NCI-H446 (cell line): Measurements from ENCODE around the gene PRPH2.

Experiments used
- DNase-seq, 2 experiments: peaks; one replicate each; lab custom pipeline; 2025; lab: John Stamatoyannopoulos, UW

The PRPH2 gene

GRCh38 chr6:42722497-42722896 is at the start of gene PRPH2:
Gene PRPH2, minus strand, starts transcription at chr6:42722597. Its CDS starts 263 bp downstream, at chr6:42722334.
- no peak for DNase-seq

- no peak for DNase-seq
Observed at GRCh38 chr6:42771741-42772100, 49.3 kb upstream of the PRPH2 start.

GRCh38 chr6:42769836-42770235 is 47.4 kb upstream of the PRPH2 start:
- DNase-seq, result no peak

GRCh38 chr6:42769051-42769450 is 46.7 kb upstream of the PRPH2 start:
- no peak for DNase-seq

GRCh38 chr6:42766163-42766670 is 43.8 kb upstream of the PRPH2 start:
- DNase-seq, result no peak

GRCh38 chr6:42764911-42765648 is 42.7 kb upstream of the PRPH2 start:
- no peak for DNase-seq

GRCh38 chr6:42762950-42763349 is 40.6 kb upstream of the PRPH2 start:
- no peak for DNase-seq

- DNase-seq, result no peak
Observed at GRCh38 chr6:42762426-42762859, 40.0 kb upstream of the PRPH2 start.

- DNase-seq, result no peak
Observed at GRCh38 chr6:42761287-42762067, 39.1 kb upstream of the PRPH2 start.

GRCh38 chr6:42758756-42759430 is 36.5 kb upstream of the PRPH2 start:
- no peak for DNase-seq

- no peak for DNase-seq
Observed at GRCh38 chr6:42756722-42757121, 34.3 kb upstream of the PRPH2 start.

GRCh38 chr6:42754759-42755158 is 32.4 kb upstream of the PRPH2 start:
- no peak for DNase-seq

- no peak for DNase-seq
Observed at GRCh38 chr6:42751055-42751454, 28.7 kb upstream of the PRPH2 start.

GRCh38 chr6:42748203-42748898 is 26.0 kb upstream of the PRPH2 start:
- no peak for DNase-seq

- peak; percentile 83 to 92 for DNase-seq
Observed at GRCh38 chr6:42746463-42747391, 24.3 kb upstream of the PRPH2 start.

- DNase-seq, result peak; percentile 96 to 97
Observed at GRCh38 chr6:42745640-42746462, 23.5 kb upstream of the PRPH2 start, which contains the start of gene TBCC. Gene TBCC, minus strand, starts transcription at chr6:42746103. Its CDS starts 30 bp downstream, at chr6:42746073.

- no peak for DNase-seq
Observed at GRCh38 chr6:42745083-42745639, 22.8 kb upstream of the PRPH2 start.

- no peak for DNase-seq
Observed at GRCh38 chr6:42744351-42744893, 22.0 kb upstream of the PRPH2 start.
